ENCODE measurements around the gene SOX2. TPM values are rescaled to one million over a fixed set of nuclear protein-coding genes. Genes with fewer than 3 reads are reported as not detected.
A peak's percentile ranks its signal among the peaks of the same experiment; 100 is the strongest.

The SOX2 gene
- total RNA-seq, 1 donor from 2014 or later = 0.23 TPM

DNA sequence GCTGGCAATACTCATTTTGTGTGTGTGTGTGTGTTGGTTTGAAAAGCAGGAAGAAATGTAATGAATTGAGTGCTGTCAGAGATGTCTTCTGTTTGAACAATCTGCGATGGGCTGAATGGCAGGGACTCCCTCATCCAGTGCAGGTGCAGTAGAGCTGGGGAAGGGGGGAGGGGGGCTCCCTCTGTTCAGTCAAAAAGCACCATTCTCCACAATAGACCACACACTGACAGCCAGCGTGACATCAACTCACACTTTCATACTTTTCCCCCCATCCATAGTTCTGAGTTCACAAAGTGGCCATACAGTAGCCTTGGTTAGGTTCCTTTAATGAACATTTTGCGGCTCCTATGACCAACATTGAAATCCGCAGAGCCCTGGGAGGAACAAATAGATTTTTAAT, 10.4 kb downstream of the SOX2 start:
- ATAC-seq (no peak), DNase-seq (ENCODE audit: low spot score) (no peak)

DNA sequence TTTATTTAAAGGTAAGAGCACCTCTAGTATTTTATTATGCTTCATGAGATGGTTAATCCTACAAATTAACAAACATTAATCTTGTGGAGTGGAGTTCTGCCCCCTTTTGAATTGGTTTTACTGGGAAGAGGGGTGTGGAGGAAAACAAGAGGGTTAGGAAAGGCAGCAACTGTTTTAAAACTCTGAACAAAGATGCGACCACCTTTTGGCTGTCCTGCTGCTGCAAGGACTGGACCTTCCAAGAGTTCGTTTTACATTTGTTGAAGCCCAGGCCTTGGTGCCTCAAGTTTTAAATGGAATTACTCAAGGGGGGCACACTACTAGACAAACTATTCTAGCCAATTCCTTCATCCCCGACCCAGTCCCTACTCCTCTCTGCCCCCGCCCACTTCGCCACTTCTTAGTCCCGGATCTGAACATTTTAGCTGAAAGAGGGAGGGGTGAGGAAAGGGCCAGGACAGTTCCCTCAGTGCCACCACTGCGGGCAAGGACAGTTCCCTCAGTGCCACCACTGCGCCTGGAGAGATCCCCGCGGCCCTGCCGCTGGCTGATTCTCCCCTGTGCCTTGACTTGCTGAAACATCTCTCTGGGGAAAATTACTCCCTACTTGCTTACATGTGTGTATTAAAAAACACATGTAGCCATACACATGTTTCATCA, 11.2 kb downstream of the SOX2 start:
- ATAC-seq (no peak), DNase-seq (ENCODE audit: low spot score) (no peak)

DNA sequence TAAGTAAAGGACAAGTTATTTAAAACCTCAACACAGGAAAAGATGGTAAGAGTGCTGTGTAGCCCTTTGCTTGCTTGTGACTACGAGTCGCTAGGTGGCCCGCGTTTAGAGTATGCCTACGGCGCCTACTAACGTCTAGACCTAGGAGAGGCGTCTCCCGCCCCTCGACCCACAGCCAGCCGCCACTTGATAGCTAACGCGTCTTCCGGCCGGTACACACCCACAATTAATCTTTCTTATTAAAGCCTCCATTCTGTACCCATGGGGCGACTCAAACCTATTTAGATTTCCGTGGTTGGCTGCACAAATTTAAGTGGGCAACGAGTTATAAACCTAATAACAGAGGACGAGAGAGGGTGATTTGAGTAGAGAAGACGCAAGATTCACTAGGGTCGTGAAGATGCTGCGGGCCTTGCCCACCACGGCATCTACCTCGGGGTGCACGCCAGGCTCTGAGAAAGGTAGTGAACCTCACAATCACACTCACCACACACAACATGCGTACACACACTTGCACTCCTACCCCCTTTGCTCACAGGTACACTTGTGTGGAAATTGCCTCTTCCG, 12.0 kb downstream of the SOX2 start:
- no peak for DNase-seq (ENCODE audit: low spot score)
- ATAC-seq = no peak

DNA sequence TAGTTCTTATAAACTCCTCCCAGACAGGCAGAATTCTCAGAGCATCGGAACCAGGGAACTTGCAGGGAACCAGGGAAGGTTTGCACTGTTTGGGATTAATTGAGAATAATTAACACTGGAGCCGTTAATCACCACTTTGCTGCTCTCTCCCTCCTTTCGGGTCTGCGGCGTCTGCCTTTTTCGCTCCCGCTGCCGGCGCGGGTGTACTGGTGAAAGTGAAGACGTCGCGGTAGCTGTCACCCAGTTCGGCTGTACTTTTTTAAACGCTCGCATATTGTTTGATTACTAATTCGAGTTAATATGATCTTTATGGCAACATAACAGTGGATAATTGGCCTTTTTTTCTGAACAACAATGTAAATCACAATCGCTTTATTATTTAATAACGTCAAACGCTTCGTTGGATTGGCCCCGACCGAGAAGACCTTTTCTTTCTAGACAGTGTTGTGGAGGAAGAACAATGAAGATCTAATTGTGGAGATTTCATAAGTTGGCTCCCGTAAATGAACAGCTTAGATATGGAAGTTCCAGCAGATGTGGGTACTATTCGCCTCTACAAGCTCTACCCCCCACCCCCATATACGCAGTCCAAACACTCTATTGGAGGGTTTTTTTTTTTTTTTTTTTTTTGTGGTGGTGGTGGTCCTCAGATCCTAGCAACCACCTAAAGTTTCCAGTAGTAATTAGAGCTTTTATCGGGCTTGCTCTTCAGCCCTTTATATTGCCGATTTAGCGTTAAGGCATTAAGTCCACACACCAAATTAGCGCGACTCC, 12.7 kb downstream of the SOX2 start:
- no peak for DNase-seq (ENCODE audit: low spot score)
- no peak for ATAC-seq

DNA sequence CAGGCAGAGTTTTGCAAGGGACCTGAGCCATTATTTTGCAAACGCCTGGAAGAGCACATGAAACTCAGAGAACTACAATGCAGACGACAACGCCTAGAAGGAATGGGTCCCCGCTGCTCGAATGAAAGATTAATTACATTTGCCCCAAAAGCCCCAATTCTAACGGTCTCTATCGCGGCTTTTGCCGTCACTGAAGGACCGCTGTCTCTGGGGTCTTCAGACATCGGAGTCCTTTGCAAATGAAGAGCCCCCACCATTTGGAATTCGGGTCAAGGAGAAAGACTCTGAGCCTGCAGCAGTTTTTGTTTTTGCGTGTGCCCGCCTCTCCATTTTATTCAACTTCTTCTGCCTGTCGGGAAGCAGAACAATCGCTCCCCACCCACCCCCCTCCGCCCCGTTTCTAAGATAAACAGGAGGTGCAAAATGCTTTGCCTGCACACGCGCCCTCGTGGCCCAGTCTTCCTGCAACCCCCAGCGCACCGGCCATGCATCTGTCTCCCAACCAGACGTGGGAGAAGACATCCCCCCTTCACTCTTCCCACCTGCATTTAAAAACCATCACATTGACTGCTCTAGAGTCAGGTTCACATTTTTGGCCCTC, 13.5 kb downstream of the SOX2 start:
- no peak for DNase-seq (ENCODE audit: low spot score)
- no peak for ATAC-seq

DNA sequence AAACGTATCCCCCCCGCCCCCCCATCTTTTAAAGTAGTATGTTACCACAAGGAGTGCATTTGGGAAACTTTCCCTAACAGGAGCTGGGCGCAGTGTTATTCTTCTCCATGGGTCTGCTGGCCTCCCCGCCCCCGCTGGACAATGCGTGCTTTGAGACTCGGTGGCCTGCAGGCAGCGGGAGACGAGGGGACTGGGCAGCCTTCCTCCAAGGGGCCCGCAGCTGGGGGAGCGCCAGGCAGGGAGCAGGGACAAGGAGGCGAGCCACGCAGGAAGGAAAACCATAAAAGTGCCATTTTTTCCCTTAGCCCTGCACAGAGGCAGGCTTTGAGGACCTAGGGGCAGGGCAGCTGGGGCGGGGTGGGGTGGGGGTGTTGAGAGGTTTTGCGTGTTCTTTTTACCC, 14.1 kb downstream of the SOX2 start:
- ATAC-seq (no peak), DNase-seq (ENCODE audit: low spot score) (no peak)

DNA sequence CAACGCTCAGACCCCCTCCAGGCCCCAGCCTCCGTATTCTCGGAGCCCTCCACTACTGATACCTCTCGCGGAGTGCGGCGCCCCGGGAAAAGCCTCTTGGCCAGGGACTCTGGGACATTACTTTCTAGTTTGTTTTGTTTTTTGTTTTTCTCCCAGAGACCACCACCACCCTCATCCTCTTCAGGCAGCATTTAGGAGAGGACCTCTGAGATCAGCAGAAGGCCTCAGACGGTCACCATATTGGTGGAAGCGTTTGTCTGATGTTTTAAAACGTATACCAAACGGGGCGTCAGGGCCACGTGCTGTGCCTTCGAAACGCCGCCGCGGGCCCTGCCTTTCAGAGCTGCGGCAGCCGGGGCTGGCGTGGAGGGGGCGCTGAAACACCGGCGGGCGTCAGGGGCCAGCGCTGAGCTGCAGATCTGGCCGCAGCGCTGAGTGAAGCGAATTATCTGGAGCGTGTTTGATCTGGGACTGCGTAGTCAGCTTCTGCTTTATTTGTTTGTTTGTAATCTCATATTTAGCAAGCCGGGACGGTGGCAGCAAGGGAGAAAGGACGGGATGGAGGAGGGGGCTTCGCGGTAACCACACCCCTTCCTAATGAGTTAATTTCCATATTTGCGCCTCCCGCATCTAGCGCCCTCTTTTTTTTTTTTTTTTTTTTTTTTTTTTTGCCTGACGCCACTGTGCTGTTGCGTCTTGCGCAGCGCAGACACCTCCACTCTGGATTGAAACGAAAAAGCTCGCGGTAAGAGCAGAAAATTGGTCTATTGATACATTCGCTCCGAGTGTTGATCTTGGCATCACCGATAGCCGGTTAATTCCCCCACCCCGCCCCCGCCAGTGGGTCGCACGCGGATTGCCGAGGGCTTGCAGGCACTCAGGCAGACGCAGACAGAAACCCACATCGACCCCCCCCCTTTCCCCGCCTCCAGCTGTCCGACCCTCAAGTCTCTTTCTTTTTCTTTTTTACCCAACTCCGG, 14.9 kb downstream of the SOX2 start:
- DNase-seq (ENCODE audit: low spot score) = no peak
- peak; percentile 62 for ATAC-seq

DNA sequence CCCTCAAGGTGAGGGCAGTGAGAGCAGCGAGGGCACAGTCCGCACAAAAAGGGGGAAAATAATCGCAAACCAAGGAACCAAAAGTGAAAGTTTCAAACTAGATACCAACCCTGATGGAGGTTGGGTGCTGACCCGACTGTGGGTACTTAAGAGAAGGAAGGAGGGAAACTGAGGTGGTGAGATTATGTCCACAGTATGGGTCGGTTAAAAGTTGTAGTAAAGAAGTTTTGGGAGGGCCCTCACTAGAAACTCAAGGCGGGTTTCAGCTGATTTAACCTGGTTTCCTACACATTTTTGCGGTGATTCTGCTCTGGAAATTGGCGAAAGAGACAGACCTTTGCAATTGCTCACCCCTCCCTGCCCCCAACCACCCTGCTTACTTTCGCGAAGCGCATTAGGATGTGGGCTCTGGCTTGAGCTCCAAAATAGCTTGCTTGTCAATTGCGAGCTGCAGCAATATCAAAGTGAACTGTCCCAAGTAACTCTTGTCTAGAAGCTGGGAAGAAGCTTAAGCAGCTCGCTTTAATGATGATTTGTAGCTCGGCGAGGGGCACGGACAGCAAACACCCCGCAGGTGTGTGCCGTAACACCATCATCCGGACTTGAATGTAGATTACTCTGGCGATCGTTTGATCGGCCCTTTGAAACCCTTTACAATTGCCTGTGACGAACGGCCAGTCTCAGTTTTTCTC, 15.8 kb downstream of the SOX2 start:
- ATAC-seq = peak; percentile 44
- DNase-seq (ENCODE audit: low spot score) = no peak

DNA sequence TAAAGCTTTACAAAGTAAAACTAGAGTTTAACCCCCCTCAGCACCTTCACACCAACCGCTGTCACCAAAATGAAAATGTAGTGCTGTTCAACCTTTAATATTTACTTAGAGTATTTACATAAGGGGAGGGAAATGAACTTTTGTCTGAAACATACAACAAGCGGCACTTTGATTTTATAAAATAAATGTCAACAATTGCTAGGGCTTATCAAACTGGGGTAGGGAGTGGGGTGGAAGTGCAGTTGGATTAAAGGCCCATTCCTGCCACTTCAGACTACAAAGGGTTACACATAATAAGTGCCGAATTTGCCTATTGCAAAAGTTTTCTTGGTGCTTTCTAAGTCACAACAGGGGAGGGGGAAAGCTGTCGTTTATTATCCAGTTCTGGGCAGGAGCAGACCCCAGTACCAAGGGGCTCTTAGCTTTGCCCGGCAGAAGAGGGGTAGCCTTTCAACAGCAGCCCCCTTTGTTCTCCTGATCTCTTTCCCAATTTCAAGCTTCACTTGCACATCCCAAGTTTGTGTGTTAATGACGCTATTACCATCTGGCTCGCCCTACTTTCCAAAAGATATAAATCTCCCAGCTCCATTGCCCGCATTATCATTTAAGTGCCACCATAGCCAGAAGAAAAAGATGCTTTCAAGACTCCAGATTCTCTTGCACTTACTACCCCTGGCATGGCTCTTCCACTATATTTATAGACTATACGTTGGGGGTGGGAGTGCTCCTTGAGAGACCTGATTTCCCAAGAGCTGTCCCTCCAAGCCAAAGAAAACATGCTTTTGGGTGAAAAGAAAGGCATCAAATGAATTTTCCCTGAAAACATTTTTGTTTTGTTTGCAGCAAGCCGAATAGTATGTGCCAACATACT, 17.0 kb downstream of the SOX2 start:
- ATAC-seq (peak; percentile 60), DNase-seq (ENCODE audit: low spot score) (no peak)

DNA sequence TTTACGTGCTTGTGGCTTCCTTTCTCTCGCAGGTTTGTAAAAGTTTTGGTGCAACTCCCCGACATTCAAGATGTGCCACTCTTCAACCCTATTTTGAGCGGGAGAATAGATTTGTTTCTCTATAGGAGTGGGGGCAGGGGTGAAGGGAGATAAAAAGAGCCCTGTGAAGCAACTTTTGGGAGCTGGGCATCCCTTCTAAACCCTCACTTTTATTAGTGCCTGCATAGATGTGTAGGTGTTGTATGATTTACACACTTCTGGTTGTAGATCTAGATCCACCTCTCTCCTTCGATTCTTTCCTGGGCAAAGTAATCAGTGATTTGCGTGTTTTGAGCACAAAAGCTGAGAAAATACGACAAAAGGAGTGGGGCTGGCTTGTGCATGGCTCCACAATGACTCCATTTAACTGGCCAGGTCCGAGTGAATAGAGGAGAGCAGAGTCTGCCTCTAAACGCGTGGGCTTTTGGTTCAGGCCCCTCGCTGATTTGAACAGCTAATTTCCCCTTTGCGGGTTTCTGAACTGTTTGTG, 17.7 kb downstream of the SOX2 start:
- DNase-seq (ENCODE audit: low spot score) (no peak), ATAC-seq (no peak)

DNA sequence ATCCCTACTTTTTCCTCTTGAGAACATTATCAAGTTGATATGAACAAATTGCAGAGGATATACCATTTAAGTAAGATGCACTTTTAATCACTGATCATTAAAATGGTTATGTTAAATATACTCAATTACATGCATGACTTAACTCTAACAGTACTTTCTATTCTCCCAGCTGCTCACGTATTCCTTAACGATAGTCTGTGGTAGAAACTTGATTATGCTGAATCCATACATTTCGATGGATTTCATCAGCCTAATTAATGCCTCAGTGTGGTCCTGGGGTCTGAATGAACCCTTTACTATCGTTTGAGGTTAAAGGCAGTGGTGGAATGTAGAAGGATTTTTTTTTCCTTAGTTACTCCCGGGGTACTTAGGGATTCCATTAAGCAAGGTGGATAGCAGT, 18.6 kb downstream of the SOX2 start:
- ATAC-seq (no peak), DNase-seq (ENCODE audit: low spot score) (no peak)

DNA sequence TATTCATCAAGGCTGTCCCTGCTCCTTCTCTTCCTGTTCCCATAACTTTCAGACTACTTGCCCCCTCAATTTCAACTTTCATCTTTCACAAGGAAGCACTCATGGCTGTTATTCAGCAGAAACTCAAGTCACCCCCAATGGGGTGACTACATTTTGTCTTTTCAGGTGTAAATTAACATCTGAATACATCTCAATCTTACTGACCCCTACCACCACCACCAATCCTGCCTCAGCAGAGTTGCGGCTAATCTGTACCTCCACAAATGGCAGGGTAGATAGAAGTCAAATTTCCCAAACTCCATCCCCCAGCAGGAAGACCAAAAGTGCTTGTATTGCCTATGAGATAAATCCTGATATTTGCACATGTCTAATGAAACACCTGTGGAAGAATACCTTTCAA, 19.2 kb downstream of the SOX2 start:
- ATAC-seq (no peak), DNase-seq (ENCODE audit: low spot score) (no peak)

DNA sequence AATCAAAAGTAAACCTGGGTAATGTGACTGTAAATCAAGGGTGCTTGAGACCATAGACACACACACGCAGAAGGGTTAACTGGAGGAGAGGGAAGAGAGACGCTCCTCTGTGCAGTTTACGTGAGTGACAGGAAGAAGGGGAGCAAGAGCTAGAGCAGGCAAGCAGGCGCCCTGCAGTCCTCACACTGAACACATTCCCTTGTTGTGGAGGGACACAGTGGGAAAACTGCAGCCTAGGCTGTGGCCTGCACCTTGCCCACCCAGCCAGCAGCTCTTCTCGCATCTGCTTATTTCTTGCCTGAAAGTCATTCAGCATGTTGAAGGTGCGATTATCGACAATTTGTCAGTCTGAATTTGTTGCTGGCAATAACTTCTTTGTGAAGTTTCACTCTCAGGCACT, 24.2 kb downstream of the SOX2 start:
- DNase-seq (ENCODE audit: low spot score) = no peak
- ATAC-seq = no peak

DNA sequence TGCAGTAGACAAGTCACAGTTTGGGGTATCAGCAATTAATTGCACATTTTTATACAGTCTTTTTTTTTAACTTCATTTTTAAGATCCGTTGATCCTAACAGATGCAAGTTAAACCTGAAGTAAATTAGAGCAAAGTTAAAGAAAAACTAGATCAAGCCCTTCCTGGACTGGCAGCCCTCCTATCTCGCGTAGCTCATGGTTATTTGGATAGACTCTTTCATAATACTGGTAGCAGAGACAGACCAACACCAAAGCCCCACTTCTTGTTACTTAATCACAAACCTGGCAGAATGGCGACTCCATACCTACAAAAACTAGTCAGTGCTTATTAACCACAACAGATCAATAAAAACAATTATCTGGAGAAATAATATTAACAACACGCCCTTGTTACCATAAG, 26.8 kb downstream of the SOX2 start:
- peak; percentile 78 for ATAC-seq
- no peak for DNase-seq (ENCODE audit: low spot score)

DNA sequence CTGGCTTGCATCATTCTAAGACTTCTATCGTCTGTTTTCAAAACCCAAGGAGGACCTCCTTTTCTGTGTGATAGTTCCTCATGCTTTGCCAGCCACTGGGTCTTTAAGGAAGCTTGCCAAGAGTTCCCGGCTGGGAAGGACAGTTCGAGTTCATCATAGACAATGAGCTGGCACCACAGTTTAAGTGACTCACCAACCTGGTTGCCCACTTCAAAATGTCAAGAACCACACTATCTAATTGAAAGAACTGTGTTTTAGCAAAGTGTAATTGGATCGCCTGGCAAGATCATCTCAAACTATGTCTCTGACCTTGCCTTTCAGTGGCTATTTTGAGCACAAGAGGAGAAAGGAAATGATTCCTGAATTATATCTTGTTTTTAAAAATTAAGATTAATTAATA, 27.9 kb downstream of the SOX2 start:
- ATAC-seq = no peak

DNA sequence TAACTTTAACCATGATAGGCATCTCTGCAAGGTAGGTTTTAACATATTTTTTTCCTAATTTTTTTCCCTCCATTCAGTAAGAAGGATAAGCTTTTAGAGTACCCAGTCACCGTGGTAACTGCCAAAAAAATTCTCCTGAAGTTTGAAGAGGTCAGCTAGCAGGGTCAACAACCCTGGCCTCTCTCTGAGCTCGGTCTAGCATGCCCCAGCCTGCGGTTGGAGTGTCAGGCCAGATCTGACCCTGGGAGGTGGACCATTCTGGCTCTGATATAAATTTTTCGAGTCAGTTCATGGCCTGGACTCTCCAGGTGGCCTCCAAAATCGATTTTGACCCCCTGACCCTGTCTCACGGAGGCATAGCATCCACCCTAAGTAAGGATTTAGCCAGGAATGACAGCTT, 29.7 kb downstream of the SOX2 start:
- peak; percentile 96 for ATAC-seq
- peak; percentile 64 for DNase-seq (ENCODE audit: low spot score)

More for the DNA sequence above, 27.9 kb downstream of the SOX2 start:
- DNase-seq (ENCODE audit: low spot score) = no peak

DNA sequence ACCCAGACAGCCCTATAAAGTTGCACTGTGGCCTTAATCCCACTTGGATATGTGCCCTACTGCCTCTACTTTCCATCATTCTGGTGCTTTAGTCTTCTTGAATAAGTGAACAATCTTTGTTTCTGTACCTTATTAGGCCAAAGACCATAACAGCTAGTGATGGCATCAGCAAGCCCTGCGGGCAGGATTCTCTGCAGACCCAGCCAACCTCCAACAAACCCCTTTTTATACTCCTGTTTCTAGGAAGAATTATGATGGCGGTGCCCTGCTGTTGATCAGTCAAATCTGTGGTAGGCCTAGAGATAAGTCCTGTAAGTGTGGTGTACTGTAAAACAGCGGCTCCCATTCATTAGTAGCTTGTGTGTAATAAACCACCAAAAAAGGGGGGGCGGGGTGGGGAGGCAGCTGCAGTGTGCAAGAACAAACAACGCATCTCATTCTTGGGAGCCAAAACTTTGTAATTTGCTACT, 40.5 kb downstream of the SOX2 start:
- DNase-seq (ENCODE audit: low spot score) = no peak
- no peak for ATAC-seq

DNA sequence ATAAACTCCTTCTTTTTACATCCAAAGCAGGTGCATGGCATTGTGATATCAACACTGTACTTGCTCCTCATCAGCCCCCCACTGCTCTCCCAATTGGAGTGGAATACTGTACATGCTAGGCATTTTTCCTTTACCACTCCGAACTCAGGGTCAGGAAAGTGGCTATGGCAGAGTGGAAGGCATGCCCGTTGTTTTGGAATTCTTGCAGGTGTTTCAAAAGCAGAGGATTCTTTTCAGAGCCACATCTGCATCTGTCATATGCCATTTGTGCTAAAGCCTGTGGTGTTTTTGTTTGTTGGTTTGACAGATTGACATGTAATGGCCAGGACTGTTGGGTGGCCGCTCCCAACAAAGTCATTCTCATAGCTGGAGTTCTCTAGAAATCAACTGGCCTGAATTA, 41.7 kb downstream of the SOX2 start:
- DNase-seq (ENCODE audit: low spot score) = no peak
- no peak for ATAC-seq

DNA sequence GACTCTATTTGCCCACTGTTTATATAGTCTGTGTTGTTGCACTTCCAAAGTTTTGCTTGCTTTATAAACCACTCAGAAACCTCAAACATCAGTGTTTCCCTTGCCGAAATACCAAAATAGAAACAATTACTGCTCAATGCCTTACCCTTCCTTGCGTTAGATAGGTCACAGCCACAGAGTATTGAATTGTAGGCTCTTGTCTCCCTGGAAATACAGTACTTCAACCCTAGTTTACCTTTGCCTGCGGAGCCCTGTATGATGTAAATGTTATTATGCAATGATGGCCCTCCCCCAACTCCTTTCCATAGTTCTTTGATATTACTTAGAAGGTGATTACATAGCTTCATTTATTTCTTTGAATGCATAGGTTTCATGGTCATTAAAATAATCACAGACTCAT, 44.2 kb downstream of the SOX2 start:
- ATAC-seq (no peak), DNase-seq (ENCODE audit: low spot score) (no peak)
